ENCODE measurements around the gene TRPM7. TPM values are rescaled to one million over a fixed set of nuclear protein-coding genes. Genes with fewer than 3 reads are reported as not detected.

The TRPM7 gene
- polyA plus RNA-seq, 2 of the 4 experiments (the other 2 are of a cell fraction) = 25.7 to 47.8 TPM

DNA sequence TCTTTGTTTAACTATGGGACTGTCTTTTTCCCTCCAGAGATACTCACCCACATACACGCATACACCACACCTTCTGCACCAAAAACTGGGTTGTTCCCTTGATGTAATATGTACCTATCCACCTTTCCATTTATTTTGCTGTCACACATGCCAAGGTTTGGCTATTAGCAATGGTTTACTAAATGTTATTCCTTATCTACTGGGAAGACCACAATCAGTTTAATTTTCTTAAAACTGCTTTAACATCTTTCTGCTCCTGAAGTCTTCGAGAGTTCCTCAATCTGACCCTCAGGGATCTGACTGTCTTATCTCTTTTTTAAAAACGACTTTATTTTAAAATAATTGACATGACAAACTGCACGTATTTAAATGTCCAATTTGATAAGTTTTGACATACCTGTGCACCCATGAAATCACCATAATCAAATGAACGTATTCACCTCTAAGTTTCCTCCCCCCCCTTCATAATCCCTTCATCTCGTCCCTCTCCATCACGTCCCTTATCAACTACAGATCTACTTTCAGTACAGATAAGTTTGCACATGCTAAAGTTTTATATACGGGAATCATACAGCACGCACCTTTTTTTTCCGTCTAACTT is 805 bp upstream of the TRPM7 start:
- peak overlapping the region; percentile 85 to 93 for H3K27ac ChIP-seq
- peak overlapping the region; percentile 71 for H3K4me3 ChIP-seq
- H3K4me1 ChIP-seq = peaks cover 22% of the 10 kb centered on the region
- DNase-seq (ENCODE audit: low read depth in 1 of 2, low spot score in 1 of 2) (no peak), FAIRE-seq (no peak), ATAC-seq (peak; percentile 8 to 23; a peak in 5 of 6 replicates)
- ChIA-PET CTCF (interaction anchor here (1.1 to 2.3 kb wide), 3 partner anchors 11 to 198 kb away, joined by 4 to 8 read pairs (median 7); no protein-coding TSS in a partner anchor), POLR2A (interaction anchor here (1.3 to 1.9 kb wide), 4 partner anchors 11 to 332 kb away, joined by 3 to 7 read pairs (median 6); partner anchors contain the start of gene GABPB1)
- H3K9me3 ChIP-seq = no peaks in the 10 kb centered on the region
- no peak for TF ChIP-seq MYC (IDR thresholded peaks at IDR 0.05; ENCODE audit: borderline replicate concordance, low read length)
- no peak for TF ChIP-seq CBX2 (IDR thresholded peaks at IDR 0.05; ENCODE audit: borderline replicate concordance, low read depth)
- no peak for TF ChIP-seq CBX8 (IDR thresholded peaks at IDR 0.05)
- TF ChIP-seq GATA3 (IDR thresholded peaks at IDR 0.05; ENCODE audit: borderline replicate concordance) = no peak
- peak overlapping the region; percentile 82 for H3K4me2 ChIP-seq
- 57% methylated on average over 10 of the region's 10 CpGs for WGBS (ENCODE audit: missing lambda C conversion rate)

DNA sequence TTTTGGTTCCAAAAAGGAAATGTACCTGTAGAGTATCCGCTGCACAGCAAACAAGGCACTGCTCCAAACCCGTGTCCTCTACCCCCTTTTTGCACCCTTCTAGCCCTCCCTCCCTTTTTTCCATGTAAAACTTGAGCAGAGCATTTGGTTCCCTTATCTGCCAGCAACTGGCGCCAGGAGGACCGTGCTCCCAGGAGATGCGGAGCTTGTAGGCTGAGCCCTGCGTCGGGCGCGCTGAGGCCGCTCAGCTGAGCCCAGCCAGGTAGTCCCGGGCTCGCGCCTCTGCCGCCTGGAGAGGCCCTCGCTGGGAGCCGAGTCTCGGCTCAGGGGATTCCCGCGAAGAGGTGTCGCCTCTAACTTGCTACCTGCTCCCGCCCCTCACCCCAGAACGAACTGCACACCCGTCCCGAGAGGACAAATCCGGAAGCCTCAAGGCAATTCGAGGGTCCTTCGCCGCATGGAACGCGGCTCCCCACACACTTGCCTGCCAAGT is 575 bp downstream of the TRPM7 start:
- no peaks in the 10 kb centered on the region for H3K9me3 ChIP-seq
- POLR2A ChIA-PET = interaction anchor here (1.1 to 1.9 kb wide), 7 partner anchors 9 to 331 kb away, joined by 3 to 7 read pairs (median 6); partner anchors contain the start of genes GABPB1 and SPPL2A
- 0 out of 2 replicates have a peak, but pooled peaks have one; percentile 10 for TF ChIP-seq GATA3 (IDR thresholded peaks at IDR 0.05; ENCODE audit: borderline replicate concordance)
- TF ChIP-seq POLR2A (IDR thresholded peaks at IDR 0.05; ENCODE audit: low read length) = no peak
- TF ChIP-seq, protein P1, sequence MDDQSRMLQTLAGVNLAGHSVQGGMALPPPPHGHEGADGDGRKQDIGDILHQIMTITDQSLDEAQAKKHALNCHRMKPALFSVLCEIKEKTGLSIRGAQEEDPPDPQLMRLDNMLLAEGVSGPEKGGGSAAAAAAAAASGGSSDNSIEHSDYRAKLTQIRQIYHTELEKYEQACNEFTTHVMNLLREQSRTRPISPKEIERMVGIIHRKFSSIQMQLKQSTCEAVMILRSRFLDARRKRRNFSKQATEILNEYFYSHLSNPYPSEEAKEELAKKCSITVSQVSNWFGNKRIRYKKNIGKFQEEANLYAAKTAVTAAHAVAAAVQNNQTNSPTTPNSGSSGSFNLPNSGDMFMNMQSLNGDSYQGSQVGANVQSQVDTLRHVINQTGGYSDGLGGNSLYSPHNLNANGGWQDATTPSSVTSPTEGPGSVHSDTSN (IDR thresholded peaks at IDR 0.05) = 0 out of 2 replicates have a peak, but pooled peaks have one; percentile 48
- H3K27ac ChIP-seq = peak overlapping the region; percentile 85 to 93
- H3K4me2 ChIP-seq = peak overlapping the region; percentile 69
- 2% methylated on average over 29 of the region's 30 CpGs for WGBS (ENCODE audit: missing lambda C conversion rate)
- ATAC-seq = peak; percentile 74 to 82
- FAIRE-seq = no peak
- CTCF ChIA-PET = interaction anchor here (1.0 to 3.2 kb wide), 7 partner anchors 10 to 223 kb away, joined by 3 to 15 read pairs (median 5); partner anchors contain the start of gene AP4E1
- DNase-seq (ENCODE audit: low read depth in 1 of 2, low spot score in 1 of 2) = peak; percentile 38 to 64
- peak overlapping the region; percentile 71 for H3K4me3 ChIP-seq
- H3K4me1 ChIP-seq = peaks cover 22% of the 10 kb centered on the region

DNA sequence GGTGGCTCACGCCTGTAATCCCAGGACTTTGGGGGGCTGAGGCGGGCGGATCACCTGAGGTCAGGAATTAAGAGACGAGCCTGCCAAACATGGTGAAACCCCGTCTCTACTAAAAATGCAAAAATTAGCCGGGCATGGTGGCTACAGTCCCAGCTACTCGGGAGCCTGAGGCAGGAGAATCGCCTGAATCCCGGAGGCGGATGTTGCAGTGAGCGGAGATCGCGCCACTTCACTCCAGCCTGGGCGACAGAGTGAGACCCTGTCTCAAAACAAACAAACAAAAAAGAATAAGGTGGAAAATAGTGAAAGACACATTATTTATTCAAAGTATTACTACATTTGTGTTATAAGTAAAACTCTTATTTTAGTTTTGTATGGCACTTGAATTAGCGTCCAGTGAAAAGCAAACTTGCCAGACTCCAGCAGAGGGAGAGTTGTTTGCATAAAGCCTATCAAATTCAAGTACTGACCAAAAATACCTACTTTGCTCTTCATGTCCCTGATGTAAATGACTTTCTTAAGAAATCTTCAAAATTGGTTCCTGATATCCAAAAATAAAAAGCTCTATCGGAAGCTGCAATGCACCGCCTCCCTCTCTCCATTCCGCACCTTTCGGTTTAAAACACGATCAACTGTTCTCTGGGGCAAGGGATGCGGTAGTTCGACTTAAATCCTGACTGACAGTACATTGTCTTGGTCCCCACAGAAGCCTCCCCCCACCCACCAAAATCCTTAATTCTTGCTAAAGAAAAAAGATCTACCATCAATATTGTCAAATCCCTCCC is 1.2 kb downstream of the TRPM7 start:
- Histone ChIP-seq H3K27ac (peak overlapping the region; percentile 85 to 93), H3K4me1 (peaks cover 22% of the 10 kb centered on the region), H3K9me3 (no peaks in the 10 kb centered on the region), H3K4me2 (peak overlapping the region; percentile 69), H3K4me3 (peak overlapping the region; percentile 71)
- no peak for FAIRE-seq
- TF ChIP-seq HEYL (CRISPR knock-in tag; IDR thresholded peaks at IDR 0.05) = no peak
- TF ChIP-seq RCOR1 (IDR thresholded peaks at IDR 0.05; ENCODE audit: low read depth, low read length) = no peak
- no peak for TF ChIP-seq POLR2A (IDR thresholded peaks at IDR 0.05; ENCODE audit: low read length)
- TF ChIP-seq, protein P2, sequence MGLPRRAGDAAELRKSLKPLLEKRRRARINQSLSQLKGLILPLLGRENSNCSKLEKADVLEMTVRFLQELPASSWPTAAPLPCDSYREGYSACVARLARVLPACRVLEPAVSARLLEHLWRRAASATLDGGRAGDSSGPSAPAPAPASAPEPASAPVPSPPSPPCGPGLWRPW (IDR thresholded peaks at IDR 0.05) = no peak
- no peak for TF ChIP-seq EHF (CRISPR knock-in tag; IDR thresholded peaks at IDR 0.05)
- TF ChIP-seq RNF2 (IDR thresholded peaks at IDR 0.05; ENCODE audit: borderline replicate concordance, low read depth) = no peak
- TF ChIP-seq HDAC2 (IDR thresholded peaks at IDR 0.05) = no peak
- no peak for TF ChIP-seq SREBF2 (IDR thresholded peaks at IDR 0.05)
- TF ChIP-seq, protein P3, sequence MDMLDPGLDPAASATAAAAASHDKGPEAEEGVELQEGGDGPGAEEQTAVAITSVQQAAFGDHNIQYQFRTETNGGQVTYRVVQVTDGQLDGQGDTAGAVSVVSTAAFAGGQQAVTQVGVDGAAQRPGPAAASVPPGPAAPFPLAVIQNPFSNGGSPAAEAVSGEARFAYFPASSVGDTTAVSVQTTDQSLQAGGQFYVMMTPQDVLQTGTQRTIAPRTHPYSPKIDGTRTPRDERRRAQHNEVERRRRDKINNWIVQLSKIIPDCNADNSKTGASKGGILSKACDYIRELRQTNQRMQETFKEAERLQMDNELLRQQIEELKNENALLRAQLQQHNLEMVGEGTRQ (IDR thresholded peaks at IDR 0.05) = no peak
- no peak for TF ChIP-seq EP300 (IDR thresholded peaks at IDR 0.05)
- no peak for TF ChIP-seq CHD2 (IDR thresholded peaks at IDR 0.05; ENCODE audit: low read length, partially characterized antibody)
- TF ChIP-seq MYC (IDR thresholded peaks at IDR 0.05; ENCODE audit: borderline replicate concordance, low read length) = no peak
- no peak for TF ChIP-seq HOXB13 (CRISPR knock-in tag; IDR thresholded peaks at IDR 0.05; ENCODE audit: low read depth)
- TF ChIP-seq, protein P4, sequence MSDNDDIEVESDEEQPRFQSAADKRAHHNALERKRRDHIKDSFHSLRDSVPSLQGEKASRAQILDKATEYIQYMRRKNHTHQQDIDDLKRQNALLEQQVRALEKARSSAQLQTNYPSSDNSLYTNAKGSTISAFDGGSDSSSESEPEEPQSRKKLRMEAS (IDR thresholded peaks at IDR 0.05) = no peak
- CTCF ChIA-PET = interaction anchor here (1.1 to 3.2 kb wide), 7 partner anchors 9 to 223 kb away, joined by 3 to 15 read pairs (median 5); partner anchors contain the start of gene AP4E1
- peak in 1 of 2 experiments; percentile 2; a peak in 3 of 6 replicates for ATAC-seq
- whole genome bisulfite sequencing (ENCODE audit: missing lambda C conversion rate) = 62% methylated on average over 22 of the region's 22 CpGs
- POLR2A ChIA-PET = interaction anchor here (1.1 to 1.9 kb wide), 6 partner anchors 9 to 330 kb away, joined by 4 to 7 read pairs (median 6); partner anchors contain the start of genes GABPB1 and SPPL2A
- no peak for DNase-seq (ENCODE audit: low read depth in 1 of 2, low spot score in 1 of 2)

Data from A549 (cell line).